GM13977 (cell line): ENCODE data around the gene PIK3CG.

Experiments used
- DNase-seq: peaks from one replicate; pipeline ENCODE4 v3.0.0; 2012; ENCODE audit warnings: low spot score
- CTCF ChIP-seq: IDR thresholded peaks from 2 replicates; pipeline ENCODE4 v1.5.1; 2012; ENCODE audit warnings: mild to moderate bottlenecking, control low read depth; ENCODE audit not compliant: insufficient read depth; ENCODE audit errors: extremely low read depth, missing control alignments
- in situ Hi-C: fragments of 300-500 bp; cut with MboI; formaldehyde crosslinking; loops from one replicate; pipeline ENCODE4 v1.12.0; 2022; ENCODE audit warnings: low sequenced_read_pairs, low pct_unique_long_range_greater_than_20kb, mixed read lengths, inconsistent platforms; ENCODE audit not compliant: unreplicated experiment

PIK3CG gene

GRCh38 chr7:106866298-106867281 lies 1.5 kb downstream of the PIK3CG start:
- peak; percentile 42 for DNase-seq
- in situ Hi-C loops: no loop called here
- TF ChIP-seq CTCF: no peak

GRCh38 chr7:106867641-106868351 lies 2.7 kb downstream of the PIK3CG start:
- no peak for DNase-seq
- in situ Hi-C loops: no loop called here
- no peak for TF ChIP-seq CTCF

- in situ Hi-C loops: no loop called here
- no peak for TF ChIP-seq CTCF
These were observed 3.3 kb downstream of the PIK3CG start for GRCh38 chr7:106868364-106868763.

GRCh38 chr7:106869954-106870353 lies 4.9 kb downstream of the PIK3CG start:
- TF ChIP-seq CTCF: no peak
- in situ Hi-C loops: no loop called here
- no peak for DNase-seq

More at GRCh38 chr7:106868364-106868763, 3.3 kb downstream of the PIK3CG start:
- no peak for DNase-seq

GRCh38 chr7:106870528-106870927 lies 5.4 kb downstream of the PIK3CG start:
- no peak for TF ChIP-seq CTCF
- in situ Hi-C loops: no loop called here
- no peak for DNase-seq

GRCh38 chr7:106870983-106871410 lies 5.9 kb downstream of the PIK3CG start:
- in situ Hi-C loops: no loop called here
- DNase-seq: peak; percentile 83
- TF ChIP-seq CTCF: no peak
